GM12878 (cell line): ENCODE results near the gene FERMT3. TPM values are rescaled to one million over a fixed set of nuclear protein-coding genes. Genes with fewer than 3 reads are reported as not detected.

ENCODE experiments used
- ATF3 ChIP-seq: IDR thresholded peaks from 2 replicates; pipeline ENCODE4 v1.6.1; 2011; ENCODE audit warnings: low read depth, mild to moderate bottlenecking, low read length, moderate library complexity, borderline replicate concordance; ENCODE audit errors: extremely low read depth
- BCLAF1 ChIP-seq: fragments of 450-650 bp; IDR thresholded peaks from 2 replicates; pipeline ENCODE4 v1.6.1; 2017; ENCODE audit warnings: antibody characterized with exemption, mild to moderate bottlenecking, moderate library complexity
- CBX5 ChIP-seq: sonication (generic); IDR thresholded peaks from 2 replicates; pipeline ENCODE4 v1.6.1; 2016; ENCODE audit warnings: low read depth, moderate library complexity, mild to moderate bottlenecking, inconsistent platforms
- EED ChIP-seq: sonication (generic); IDR thresholded peaks from 2 replicates; pipeline ENCODE4 v1.6.1; 2016; ENCODE audit warnings: antibody characterized with exemption, low read depth
- EZH2 ChIP-seq: IDR thresholded peaks from 2 replicates; pipeline ENCODE4 v1.6.1; 2012; ENCODE audit warnings: low read depth, mild to moderate bottlenecking, control low read depth, inconsistent platforms, low read length, borderline replicate concordance; ENCODE audit not compliant: control insufficient read depth
- FOS ChIP-seq: IDR thresholded peaks from 3 replicates; pipeline ENCODE4 v1.6.1; 2011; ENCODE audit warnings: borderline replicate concordance; ENCODE audit not compliant: insufficient read length; ENCODE audit errors: extremely low read depth
- FOXM1 ChIP-seq: IDR thresholded peaks from 2 replicates; pipeline ENCODE4 v1.6.1; 2012; ENCODE audit warnings: low read depth, mild to moderate bottlenecking, inconsistent platforms, low read length, moderate library complexity
- GATAD2B ChIP-seq: fragments of 450-650 bp; conservative IDR thresholded peaks from 2 replicates; pipeline ENCODE4 v1.6.1; 2017; ENCODE audit warnings: low read depth, mild to moderate bottlenecking, moderate library complexity
- HDAC2 ChIP-seq: fragments of 200-600 bp; sonication (generic); IDR thresholded peaks from 2 replicates; pipeline ENCODE4 v1.6.1; 2017
- IKZF1 ChIP-seq: fragments of 450-650 bp; conservative IDR thresholded peaks from 2 replicates; pipeline ENCODE4 v1.6.1; 2017; ENCODE audit warnings: antibody characterized with exemption, mild to moderate bottlenecking
- IRF3 ChIP-seq: fragments of 450-650 bp; IDR thresholded peaks from 2 replicates; pipeline ENCODE4 v1.6.1; 2014; ENCODE audit warnings: mild to moderate bottlenecking
- KAT2A ChIP-seq: conservative IDR thresholded peaks from 2 replicates; pipeline ENCODE4 v1.6.1; 2011; ENCODE audit warnings: low read depth, low read length; ENCODE audit not compliant: control insufficient read depth
- MEF2A ChIP-seq: IDR thresholded peaks from 2 replicates; pipeline ENCODE4 v1.6.1; 2011; ENCODE audit warnings: low read depth, mild to moderate bottlenecking, low read length, moderate library complexity; ENCODE audit not compliant: insufficient read depth
- MYB ChIP-seq: fragments of 150-350 bp; IDR thresholded peaks from 2 replicates; pipeline ENCODE4 v1.6.1; 2014; ENCODE audit warnings: mild to moderate bottlenecking, low read depth, low read length, borderline replicate concordance
- NRF1 ChIP-seq: conservative IDR thresholded peaks from 2 replicates; pipeline ENCODE4 v1.6.1; 2011; ENCODE audit warnings: mild to moderate bottlenecking, low read depth, low read length, improper control_type of control experiment
- PAX5 ChIP-seq: IDR thresholded peaks from 2 replicates; pipeline ENCODE4 v1.6.1; 2011; ENCODE audit warnings: low read depth, low read length, borderline replicate concordance
- POLR2A ChIP-seq: IDR thresholded peaks from 2 replicates; pipeline ENCODE4 v1.6.1; 2011; ENCODE audit warnings: low read depth, mild to moderate bottlenecking, low read length
- RAD51 ChIP-seq: fragments of 450-650 bp; IDR thresholded peaks from 2 replicates; pipeline ENCODE4 v1.6.1; 2016; ENCODE audit warnings: moderate library complexity, mild to moderate bottlenecking, inconsistent platforms
- RELA ChIP-seq: fragments of 450-650 bp; IDR thresholded peaks from 2 replicates; pipeline ENCODE4 v1.8.0; 2014; ENCODE audit warnings: borderline replicate concordance; ENCODE audit not compliant: partially characterized antibody
- REST ChIP-seq: IDR thresholded peaks from 2 replicates; pipeline ENCODE4 v1.6.1; 2012; ENCODE audit warnings: mild to moderate bottlenecking, low read depth, low read length
- SIN3A ChIP-seq: IDR thresholded peaks from 2 replicates; pipeline ENCODE4 v1.6.1; 2012; ENCODE audit warnings: low read depth, low read length, improper control_type of control experiment
- STAT1 ChIP-seq: fragments of 450-650 bp; conservative IDR thresholded peaks from 2 replicates; pipeline ENCODE4 v1.6.1; 2014; ENCODE audit warnings: antibody characterized with exemption, mild to moderate bottlenecking
- TAF1 ChIP-seq: IDR thresholded peaks from 2 replicates; pipeline ENCODE4 v1.6.1; 2011; ENCODE audit warnings: mild to moderate bottlenecking, low read depth, low read length, borderline replicate concordance
- TCF12 ChIP-seq: IDR thresholded peaks from 2 replicates; pipeline ENCODE4 v1.6.1; 2011; ENCODE audit warnings: low read depth, mild to moderate bottlenecking, low read length
- YY1 ChIP-seq: IDR thresholded peaks from 2 replicates; pipeline ENCODE4 v1.6.1; 2011; ENCODE audit warnings: low read depth, mild to moderate bottlenecking, low read length
- ZNF24 ChIP-seq: fragments of 450-650 bp; IDR thresholded peaks from 2 replicates; pipeline ENCODE4 v1.6.1; 2017; ENCODE audit warnings: antibody characterized with exemption, mild to moderate bottlenecking
- ZNF274 ChIP-seq: IDR thresholded peaks from one replicate; pipeline ENCODE4 v1.8.0; 2011; ENCODE audit not compliant: insufficient read length, insufficient read depth
- polyA plus RNA-seq, 11 experiments: library from polyadenylated mRNA; depleted of rRNA in 4 of 11; unstranded in 6 of 11; stranded (reverse) in 5 of 11; fragments of >200 nt; fragmentation: Nextera tagmentation in 4 of 11; fragmentation: Illumina TruSeq in 1 of 11; extraction: Ambion mirVana in 4 of 11; extraction: Trizol in 1 of 11; gene quantifications; 1 replicate in 1 of 11; 2 replicates in 10 of 11; pipeline versions ENCODE4 v1.2.1 to v1.2.3, GENCODE V29; 2011 to 2016; ENCODE audit warnings: inconsistent platforms in 2 of 11, missing spikeins in 2 of 11, low read depth in 1 of 11
- total RNA-seq, 4 experiments: library from RNA; depleted of rRNA in 3 of 4; stranded (reverse); fragments of >200 nt in 3 of 4; fragmentation: Illumina TruSeq in 1 of 4; extraction: Trizol in 1 of 4; gene quantifications; 2 replicates each; pipeline versions ENCODE4 v1.2.1 to v1.2.3, GENCODE V29; 2013 to 2021

Gene FERMT3
- total and polyA plus RNA-seq, 10 of the 15 experiments (the other 5 are each of a cell fraction or from before 2014, with no cell fraction given), result 2.0 to 211 (median 114) TPM

- TF ChIP-seq IRF3 (no peak), CBX5 (no peak), BCLAF1 (no peak), ZNF274 (no peak), KAT2A (no peak), FOS (no peak), ATF3 (no peak), NRF1 (no peak), RAD51 (no peak), REST (no peak), TCF12 (0 out of 2 replicates have a peak, but pooled peaks have one; percentile 35), GATAD2B (no peak), IKZF1 (peak; percentile 35; the same call in 1 of the 2 replicates), SIN3A (no peak), HDAC2 (no peak), STAT1 (no peak), TAF1 (no peak), MEF2A (no peak), RELA (no peak), YY1 (no peak), PAX5 (no peak), POLR2A (no peak), ZNF24 (no peak), FOXM1 (no peak), EED (no peak), EZH2 (no peak), MYB (no peak)
Measured at GRCh38 chr11:64245401-64245796, 38.9 kb downstream of the FERMT3 start (continued).
